Uterus (tissue), 2 donors: Measurements from ENCODE around the gene WSB1.

ENCODE experiments used
- CTCF ChIP-seq, 4 experiments: fragments of 200-600 bp in 2 of 4; fragments of 450-650 bp in 2 of 4; sonication (generic) in 2 of 4; IDR thresholded peaks; one replicate each; pipeline ENCODE4 v1.5.1; 2016 to 2019; ENCODE audit warnings: antibody characterized with exemption in 4 of 4, mild to moderate bottlenecking in 2 of 4, moderate library complexity in 1 of 4
- POLR2A ChIP-seq, 2 donors: fragments of 450-650 bp; IDR thresholded peaks; one replicate each; pipeline ENCODE4 v1.6.1; 2016; ENCODE audit warnings: antibody characterized with exemption in 2 of 2, mild to moderate bottlenecking in 1 of 2, moderate library complexity in 1 of 2

- TF ChIP-seq CTCF (IDR thresholded peaks at IDR 0.05) (no peak), POLR2A (IDR thresholded peaks at IDR 0.05) (no peak)
These were observed 67.8 kb downstream of the WSB1 start for GRCh38 chr17:27361695-27362094.
